HepG2 (cell line): ENCODE results near the gene NAA16. TPM values are rescaled to one million over a fixed set of nuclear protein-coding genes. Genes with fewer than 3 reads are reported as not detected.

ENCODE experiments used
- ATAC-seq: fragments of 200-7000 bp; cut with Tn5 transposase; 3 replicates; pipeline ENCODE4 v1.9.1; 2020; ENCODE audit warnings: mild to moderate bottlenecking, moderate library complexity
- BruUV-seq: library from RNA; stranded (reverse); fragments of 400-500 nt; replicated peaks from 2 replicates; lab custom pipeline; 2021; lab: Mats Ljungman, UMichigan
- CTCF ChIA-PET: fragments of 300-600 bp; formaldehyde crosslinking; extraction: SDS; loops from one replicate; lab custom pipeline; 2021; ENCODE audit warnings: low total read pairs, inconsistent platforms, low intra/inter-chr PET ratio; lab: Yijun Ruan, JAX
- POLR2A ChIA-PET: fragments of 350-600 bp; sonication (Branson Sonifier 250); formaldehyde crosslinking; loops from one replicate; lab custom pipeline; 2020; ENCODE audit warnings: antibody characterized with exemption, inconsistent platforms; lab: Yijun Ruan, JAX
- DNase-seq: peaks from one replicate; pipeline ENCODE4 v3.0.0-alpha.2; 2015; ENCODE audit warnings: low spot score
- FAIRE-seq: peaks from 3 replicates; lab custom pipeline; 2011; peaks lifted over from hg19 to GRCh38; lab: Jason Lieb, UNC
- H2AFZ ChIP-seq: one replicate; pipeline ENCODE4 v1.6.1; 2011; ENCODE audit warnings: low read length, inconsistent platforms
- H3K27ac ChIP-seq: fragments of 300-600 bp; 3 replicates; pipeline ENCODE4 v1.8.0; 2011; ENCODE audit warnings: mixed run types, mild to moderate bottlenecking, mixed read lengths, low read length, inconsistent platforms; ENCODE audit not compliant: insufficient read depth; ENCODE audit errors: extremely low read length
- H3K27me3 ChIP-seq, 2 experiments: fragments of 200-600 bp in 1 of 2; 2 replicates in 1 of 2; 3 replicates in 1 of 2; pipeline versions ENCODE4 v1.6.0 to v1.8.0; 2011; ENCODE audit warnings: low read length in 2 of 2, mild to moderate bottlenecking in 2 of 2, moderate library complexity in 2 of 2, inconsistent platforms in 1 of 2; ENCODE audit not compliant: insufficient read depth in 2 of 2, control insufficient read depth in 1 of 2
- H3K36me3 ChIP-seq, 2 experiments: fragments of 200-600 bp in 1 of 2; replicated peaks in 1 of 2; 2 replicates in 1 of 2; 3 replicates in 1 of 2; pipeline versions ENCODE4 v1.5.1 to v1.8.0; 2011; ENCODE audit warnings: low read length in 2 of 2, inconsistent platforms in 1 of 2; ENCODE audit not compliant: insufficient read depth in 2 of 2, control insufficient read depth in 1 of 2
- H3K4me1 ChIP-seq: 2 replicates; pipeline ENCODE4 v1.5.1; 2012; ENCODE audit warnings: low read length, inconsistent platforms; ENCODE audit not compliant: insufficient read depth
- H3K4me2 ChIP-seq: 2 replicates; pipeline ENCODE4 v1.6.0; 2011; ENCODE audit warnings: low read depth, low read length, inconsistent platforms
- H3K4me3 ChIP-seq, 3 experiments: fragments of 200-600 bp in 1 of 3; sonication (generic), shearing (Covaris generic) in 1 of 3; replicated peaks in 1 of 3; 2 replicates each; pipeline ENCODE4 v1.5.1; 2011 to 2016; ENCODE audit warnings: low read length in 3 of 3, inconsistent platforms in 2 of 3, low read depth in 2 of 3, mild to moderate bottlenecking in 2 of 3, control low read depth in 1 of 3, mixed read lengths in 1 of 3; ENCODE audit not compliant: insufficient read depth in 1 of 3
- H3K79me2 ChIP-seq: one replicate; pipeline ENCODE4 v1.6.1; 2011; ENCODE audit warnings: low read length, inconsistent platforms; ENCODE audit not compliant: insufficient read depth
- H3K9ac ChIP-seq: 2 replicates; pipeline ENCODE4 v1.6.0; 2011; ENCODE audit warnings: mild to moderate bottlenecking, low read depth, low read length, inconsistent platforms; ENCODE audit not compliant: insufficient read depth
- H3K9me3 ChIP-seq: 2 replicates; pipeline ENCODE4 v1.5.1; 2012; ENCODE audit warnings: mild to moderate bottlenecking, low read length
- H4K20me1 ChIP-seq: 2 replicates; pipeline ENCODE4 v1.6.0; 2011; ENCODE audit warnings: inconsistent platforms, mild to moderate bottlenecking, low read length, moderate library complexity; ENCODE audit not compliant: insufficient read depth
- AHR ChIP-seq: IDR thresholded peaks from 2 replicates; pipeline ENCODE4 v1.6.1; 2018; ENCODE audit warnings: missing genetic modification reagents, missing compliant biosample characterization
- HOXA9 ChIP-seq: sonication (generic); formaldehyde crosslinking; IDR thresholded peaks from 2 replicates; pipeline ENCODE4 v1.8.1; 2022; ENCODE audit warnings: missing genetic modification reagents, mild to moderate bottlenecking, moderate library complexity, borderline replicate concordance
- MATR3 ChIP-seq: sonication (generic); formaldehyde crosslinking; IDR thresholded peaks from 2 replicates; pipeline ENCODE4 v1.4.0; 2020; ENCODE audit warnings: missing genetic modification reagents
- NR1H2 ChIP-seq: sonication (generic); formaldehyde crosslinking; IDR thresholded peaks from 2 replicates; pipeline ENCODE4 v1.8.1; 2022; ENCODE audit warnings: low read depth, missing genetic modification reagents, borderline replicate concordance
- ZC3H13 ChIP-seq: sonication (generic); formaldehyde crosslinking; IDR thresholded peaks from 2 replicates; pipeline ENCODE4 v1.8.1; 2023; ENCODE audit warnings: mild to moderate bottlenecking, missing genetic modification reagents, moderate library complexity
- ZNF253 ChIP-seq: sonication (generic); formaldehyde crosslinking; IDR thresholded peaks from 2 replicates; pipeline ENCODE4 v1.8.0; 2022; ENCODE audit warnings: mild to moderate bottlenecking, missing genetic modification reagents, borderline replicate concordance
- WGBS: methylation state at CpG from one replicate; pipeline ENCODE4 v1.1.6; 2017; ENCODE audit warnings: low lambda C conversion rate; 5-methylcytosine and 5-hydroxymethylcytosine counted together
- in situ Hi-C: cut with HindIII; loops from 2 replicates; pipeline ENCODE4 v1.10.0; 2017; ENCODE audit warnings: low pct_unique_long_range_greater_than_20kb; ENCODE audit not compliant: extremely low pct_ligation_motif_present
- intact Hi-C: fragments of 100-400 bp; cut with micrococcal nuclease; formaldehyde crosslinking; loops from one replicate; pipeline ENCODE4 v1.10.0; 2022; ENCODE audit not compliant: unreplicated experiment
- polyA plus RNA-seq, 8 experiments: library from polyadenylated mRNA; depleted of rRNA in 3 of 8; stranded (reverse) in 7 of 8; unstranded in 1 of 8; fragments of >200 nt; fragmentation: Illumina TruSeq in 4 of 8; extraction: Trizol in 4 of 8; gene quantifications; 2 replicates each; pipeline versions ENCODE4 v1.2.1 to v1.2.3, GENCODE V29; 2011 to 2016; ENCODE audit warnings: low read depth in 4 of 8, missing spikeins in 1 of 8, mixed read lengths in 1 of 8; ENCODE audit not compliant: insufficient read depth in 1 of 8
- total RNA-seq, 5 experiments: library from RNA; depleted of rRNA; stranded (reverse); fragments of >200 nt; fragmentation: Illumina TruSeq; extraction: Trizol; gene quantifications; 2 replicates each; pipeline ENCODE4 v1.2.3, GENCODE V29; 2016; ENCODE audit warnings: low read depth in 1 of 5

NAA16 gene
- total and polyA plus RNA-seq, 2 of the 13 experiments (the other 11 are each of a cell fraction or from before 2014, with no cell fraction given): 9.2 to 15.1 TPM

DNA sequence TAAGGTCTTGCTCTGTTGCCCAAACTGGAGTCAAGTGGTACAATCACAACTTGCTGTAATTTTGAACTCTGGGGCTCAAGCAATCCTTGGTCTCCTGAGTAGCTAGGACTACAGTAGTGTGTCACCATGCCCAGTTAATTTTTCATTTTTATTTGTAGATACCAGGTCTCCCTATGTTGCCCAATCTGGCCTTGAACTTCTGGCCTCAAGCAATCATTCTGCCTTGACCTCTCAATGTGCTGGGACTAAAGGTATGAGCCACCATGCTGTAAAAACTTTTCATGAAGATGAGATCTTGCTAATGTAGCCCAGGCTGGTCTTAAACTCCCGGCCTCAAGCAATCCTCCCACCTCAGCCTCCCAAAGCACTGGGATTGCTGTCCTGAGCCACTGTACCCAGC is 15.1 kb upstream of the NAA16 start (continued):
- TF ChIP-seq AHR (CRISPR knock-in tag): no peak
- TF ChIP-seq NR1H2 (CRISPR knock-in tag): no peak

DNA sequence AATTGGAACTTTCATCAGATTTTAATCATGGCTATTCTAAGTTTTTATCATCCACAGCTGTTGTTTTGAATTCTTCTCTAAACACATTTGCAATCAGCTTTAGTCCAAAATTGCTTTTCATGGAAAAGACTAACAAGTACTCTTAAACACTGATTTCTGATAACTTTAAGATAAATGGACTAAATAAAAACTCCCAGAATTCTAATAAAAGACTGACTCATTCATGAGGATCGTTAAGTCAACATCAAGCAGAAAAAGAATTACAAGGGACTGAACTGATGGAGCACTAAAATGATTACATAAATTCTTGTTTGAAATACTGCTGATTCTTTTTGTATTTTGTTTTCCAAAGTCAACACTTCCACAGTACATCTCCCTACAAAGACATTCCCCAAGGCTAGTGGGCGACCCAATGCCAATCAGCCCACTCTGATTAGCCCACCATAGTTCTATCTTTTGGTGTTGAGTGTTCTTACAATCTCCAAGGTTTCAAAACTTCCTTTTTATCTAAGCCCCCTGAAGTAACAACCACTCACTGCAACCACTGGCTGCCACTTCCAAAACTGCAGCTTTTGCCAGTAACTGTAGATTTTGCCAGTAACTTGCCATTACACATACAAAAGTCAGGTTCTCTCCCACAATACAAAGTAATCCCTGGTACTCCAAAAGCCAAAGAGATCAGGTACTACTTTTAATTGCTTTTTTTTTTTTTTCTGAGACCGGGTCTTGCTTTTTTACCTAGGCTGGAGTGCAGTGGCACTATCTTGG is 14.0 kb upstream of the NAA16 start:
- CTCF ChIA-PET: no interaction called here
- peaks cover 4% of the 10 kb centered on the region; the same call in 1 of the 2 replicates for H3K9me3 ChIP-seq
- H2AFZ ChIP-seq: no peak overlapping the region
- intact Hi-C loops (no loop called here), in situ Hi-C loops (no loop called here)
- DNase-seq (no peak), FAIRE-seq (no peak), ATAC-seq (no peak)
- TF ChIP-seq ZNF253 (CRISPR knock-in tag): no peak
- no peak for TF ChIP-seq MATR3 (CRISPR knock-in tag)
- TF ChIP-seq ZC3H13: no peak
- TF ChIP-seq HOXA9 (CRISPR knock-in tag): no peak
- no TSS peak for BruUV-seq
- H3K36me3 ChIP-seq: no peaks in the 10 kb centered on the region
- WGBS: 2% methylated on average over 3 of the region's 3 CpGs
- no peak overlapping the region for H3K9ac ChIP-seq
- H3K4me2 ChIP-seq: no peak overlapping the region
- H3K4me3 ChIP-seq: no peak overlapping the region
- no peak overlapping the region for H3K27ac ChIP-seq
- no peaks in the 10 kb centered on the region for H4K20me1 ChIP-seq
- peaks cover 0 to 8% of the 10 kb centered on the region in 2 experiments; a peak in 1 of 5 replicates for H3K27me3 ChIP-seq
- peaks cover 12% of the 10 kb centered on the region for H3K4me1 ChIP-seq
- POLR2A ChIA-PET: no interaction called here
- H3K79me2 ChIP-seq: no peaks in the 10 kb centered on the region
